Loucy (cell line): ENCODE results near the gene PIP4K2C.

Experiments
- H2AFZ ChIP-seq: fragments of 200-600 bp; sonication (generic); 2 replicates; pipeline ENCODE4 v1.6.0; 2016; ENCODE audit warnings: antibody characterized with exemption, mild to moderate bottlenecking, low read length, moderate library complexity
- H3F3A ChIP-seq: fragments of 200-600 bp; 2 replicates; pipeline ENCODE4 v1.6.0; 2016; ENCODE audit warnings: antibody characterized with exemption, low read depth, mild to moderate bottlenecking
- H3K27me3 ChIP-seq: fragments of 200-600 bp; sonication (generic); 2 replicates; pipeline ENCODE4 v1.6.1; 2014; ENCODE audit warnings: low read length, mild to moderate bottlenecking; ENCODE audit not compliant: insufficient read depth, poor library complexity, severe bottlenecking
- H3K36me3 ChIP-seq: fragments of 200-600 bp; sonication (generic); 2 replicates; pipeline ENCODE4 v1.6.1; 2016; ENCODE audit warnings: low read length; ENCODE audit not compliant: insufficient read depth
- H3K4me1 ChIP-seq: fragments of 200-600 bp; sonication (generic); 2 replicates; pipeline ENCODE4 v1.5.1; 2014; ENCODE audit warnings: low read length, mild to moderate bottlenecking; ENCODE audit not compliant: insufficient read depth, poor library complexity, severe bottlenecking
- H3K4me2 ChIP-seq: fragments of 200-600 bp; sonication (generic); 2 replicates; pipeline ENCODE4 v1.6.0; 2014; ENCODE audit warnings: antibody characterized with exemption, low read length, low read depth, mild to moderate bottlenecking; ENCODE audit not compliant: poor library complexity, severe bottlenecking
- H3K4me3 ChIP-seq: fragments of 200-600 bp; sonication (generic); 2 replicates; pipeline ENCODE4 v1.5.1; 2014; ENCODE audit warnings: low read length, mild to moderate bottlenecking, mixed read lengths; ENCODE audit not compliant: poor library complexity, severe bottlenecking
- H3K79me2 ChIP-seq: fragments of 200-600 bp; sonication (generic); 2 replicates; pipeline ENCODE4 v1.6.1; 2014; ENCODE audit warnings: low read length; ENCODE audit not compliant: insufficient read depth
- H3K9ac ChIP-seq: fragments of 200-600 bp; sonication (generic); 2 replicates; pipeline ENCODE4 v1.6.0; 2014; ENCODE audit warnings: mild to moderate bottlenecking, low read depth, low read length, moderate library complexity; ENCODE audit not compliant: poor library complexity, severe bottlenecking
- H3K9me2 ChIP-seq: fragments of 200-600 bp; sonication (generic); replicated peaks from 2 replicates; pipeline ENCODE4 v1.6.1; 2016; ENCODE audit warnings: low read depth, low read length, mixed read lengths
- H3K9me3 ChIP-seq: fragments of 200-600 bp; sonication (generic); 2 replicates; pipeline ENCODE4 v1.6.1; 2014; ENCODE audit warnings: mild to moderate bottlenecking, antibody characterized with exemption, low read length, low read depth; ENCODE audit not compliant: insufficient read depth
- H4K20me1 ChIP-seq: fragments of 200-600 bp; sonication (generic); 2 replicates; pipeline ENCODE4 v1.6.0; 2014; ENCODE audit warnings: antibody characterized with exemption, low read length, mild to moderate bottlenecking; ENCODE audit not compliant: insufficient read depth, poor library complexity, severe bottlenecking
- EZH2phosphoT487 ChIP-seq: fragments of 200-600 bp; IDR thresholded peaks from 2 replicates; pipeline ENCODE4 v1.6.1; 2018; ENCODE audit warnings: antibody characterized with exemption, mild to moderate bottlenecking, moderate library complexity, borderline replicate concordance
- TF ChIP-seq, protein P1 (sequence below): fragments of 200-600 bp; sonication (generic); conservative IDR thresholded peaks from 2 replicates; pipeline ENCODE4 v1.5.1; 2014; ENCODE audit warnings: mild to moderate bottlenecking, antibody characterized with exemption, low read length

The PIP4K2C gene

DNA sequence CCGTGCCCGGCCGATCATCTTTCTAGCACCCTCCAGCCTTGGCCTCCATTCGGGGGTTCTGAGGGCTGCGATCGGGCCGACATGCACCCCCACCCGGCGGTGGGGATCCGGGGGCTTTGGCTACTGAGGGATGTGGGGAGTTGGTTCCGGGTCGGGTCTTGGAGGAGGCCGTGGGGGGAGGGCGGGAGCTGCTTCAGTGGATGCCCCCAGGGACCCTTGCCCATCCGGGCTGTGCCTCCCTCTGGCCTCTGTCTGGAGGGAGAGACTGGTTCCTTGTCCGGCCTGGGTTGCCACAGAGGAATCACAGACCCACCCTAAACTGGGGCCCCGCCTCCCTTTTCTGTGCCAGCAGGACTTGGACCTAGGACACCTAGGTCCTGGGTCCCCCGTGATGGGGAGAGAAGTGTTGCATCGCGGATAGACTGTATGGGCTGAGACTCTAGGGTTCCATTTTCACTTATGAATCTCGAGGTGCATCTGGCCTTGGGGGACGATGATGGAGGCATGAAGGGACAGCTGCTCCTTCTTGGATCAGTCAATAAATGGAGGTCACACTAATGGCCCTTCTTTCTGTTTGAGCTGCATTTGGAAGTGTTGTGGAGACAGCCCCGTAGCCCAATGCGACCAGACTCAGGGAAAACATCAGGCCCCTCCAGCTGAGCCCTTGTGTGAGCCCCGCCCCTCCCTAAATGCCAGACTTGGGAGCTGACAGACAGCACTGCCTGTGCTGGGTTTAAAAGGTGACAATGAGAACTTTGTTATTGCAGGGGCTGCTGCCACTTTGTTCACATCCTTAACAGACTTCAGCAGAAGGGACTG is 14.2 kb downstream of the PIP4K2C start:
- H3K4me2 ChIP-seq: peak overlapping the region; percentile 92
- peak overlapping the region; percentile 95 for H2AFZ ChIP-seq
- H3K4me1 ChIP-seq: peaks cover 25% of the 10 kb centered on the region
- no peaks in the 10 kb centered on the region for H3K9me3 ChIP-seq
- H4K20me1 ChIP-seq: no peaks in the 10 kb centered on the region
- H3K9ac ChIP-seq: peak overlapping the region; percentile 76
- peak overlapping the region; percentile 81 for H3K4me3 ChIP-seq
- no peaks in the 10 kb centered on the region for H3K9me2 ChIP-seq
- no peak for TF ChIP-seq EZH2phosphoT487
- TF ChIP-seq, protein P1, sequence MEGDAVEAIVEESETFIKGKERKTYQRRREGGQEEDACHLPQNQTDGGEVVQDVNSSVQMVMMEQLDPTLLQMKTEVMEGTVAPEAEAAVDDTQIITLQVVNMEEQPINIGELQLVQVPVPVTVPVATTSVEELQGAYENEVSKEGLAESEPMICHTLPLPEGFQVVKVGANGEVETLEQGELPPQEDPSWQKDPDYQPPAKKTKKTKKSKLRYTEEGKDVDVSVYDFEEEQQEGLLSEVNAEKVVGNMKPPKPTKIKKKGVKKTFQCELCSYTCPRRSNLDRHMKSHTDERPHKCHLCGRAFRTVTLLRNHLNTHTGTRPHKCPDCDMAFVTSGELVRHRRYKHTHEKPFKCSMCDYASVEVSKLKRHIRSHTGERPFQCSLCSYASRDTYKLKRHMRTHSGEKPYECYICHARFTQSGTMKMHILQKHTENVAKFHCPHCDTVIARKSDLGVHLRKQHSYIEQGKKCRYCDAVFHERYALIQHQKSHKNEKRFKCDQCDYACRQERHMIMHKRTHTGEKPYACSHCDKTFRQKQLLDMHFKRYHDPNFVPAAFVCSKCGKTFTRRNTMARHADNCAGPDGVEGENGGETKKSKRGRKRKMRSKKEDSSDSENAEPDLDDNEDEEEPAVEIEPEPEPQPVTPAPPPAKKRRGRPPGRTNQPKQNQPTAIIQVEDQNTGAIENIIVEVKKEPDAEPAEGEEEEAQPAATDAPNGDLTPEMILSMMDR: no peak
- no peaks in the 10 kb centered on the region for H3K27me3 ChIP-seq
- peaks cover 23% of the 10 kb centered on the region; the same call in 1 of the 2 replicates for H3K36me3 ChIP-seq
- no peaks in the 10 kb centered on the region for H3K79me2 ChIP-seq
- no peaks in the 10 kb centered on the region for H3F3A ChIP-seq

DNA sequence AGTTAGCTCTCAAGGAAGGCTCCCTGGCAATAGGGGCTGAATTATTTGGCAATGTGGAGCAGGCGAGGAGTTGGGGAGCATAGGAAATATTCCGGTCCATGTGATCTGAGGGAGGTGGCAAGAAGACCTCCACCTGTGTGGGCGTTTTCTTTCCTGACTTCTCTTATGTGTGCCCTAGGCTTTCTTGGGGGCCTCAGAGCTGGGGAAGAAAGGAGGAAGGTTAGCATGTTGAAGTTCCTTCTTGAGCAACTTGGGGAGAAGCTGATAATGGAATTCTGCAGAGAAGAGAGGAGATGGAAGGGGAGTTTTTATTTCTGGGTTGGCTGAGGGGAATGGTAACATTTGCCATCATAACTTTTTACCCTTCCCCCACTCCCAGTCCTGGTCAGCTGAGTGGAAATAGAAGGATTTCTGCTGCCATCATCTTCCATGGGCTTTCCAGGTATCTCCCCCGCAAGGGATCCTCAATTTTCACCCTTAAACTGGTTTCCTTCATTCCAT is 14.9 kb downstream of the PIP4K2C start:
- no peaks in the 10 kb centered on the region for H3K79me2 ChIP-seq
- TF ChIP-seq, protein P1: no peak
- TF ChIP-seq EZH2phosphoT487: no peak
- H3K27me3 ChIP-seq: no peaks in the 10 kb centered on the region
- H3K4me2 ChIP-seq: peak overlapping the region; percentile 92
- H3K36me3 ChIP-seq: peaks cover 16% of the 10 kb centered on the region; the same call in 1 of the 2 replicates
- H3K4me1 ChIP-seq: peaks cover 26% of the 10 kb centered on the region
- H4K20me1 ChIP-seq: no peaks in the 10 kb centered on the region
- H3K9me2 ChIP-seq: no peaks in the 10 kb centered on the region
- peak overlapping the region; percentile 76 for H3K9ac ChIP-seq
- H2AFZ ChIP-seq: peak overlapping the region; percentile 95; the same call in 1 of the 2 replicates
- H3F3A ChIP-seq: no peaks in the 10 kb centered on the region
- peak overlapping the region; percentile 81 for H3K4me3 ChIP-seq
- H3K9me3 ChIP-seq: no peaks in the 10 kb centered on the region

DNA sequence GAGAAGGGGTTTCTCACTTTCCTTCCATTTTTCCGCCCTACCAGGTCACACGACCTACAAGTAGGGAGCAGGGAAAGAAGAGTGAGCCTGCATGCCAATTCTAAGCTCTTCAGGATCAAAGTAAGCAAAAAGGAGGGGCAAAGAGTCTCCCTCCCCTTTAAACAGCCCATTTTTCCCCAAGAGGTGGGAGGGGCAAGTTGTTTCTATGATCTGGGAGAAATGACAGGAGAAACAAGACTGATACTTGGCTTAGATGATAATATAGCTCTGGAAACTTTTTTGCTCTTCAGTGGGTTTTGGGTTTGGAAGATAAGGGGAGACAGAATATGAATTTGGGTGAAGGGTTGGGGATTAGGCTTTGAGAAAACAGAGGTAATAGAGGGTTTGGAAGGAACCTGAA is 15.4 kb downstream of the PIP4K2C start:
- Histone ChIP-seq H3F3A (no peaks in the 10 kb centered on the region), H4K20me1 (no peaks in the 10 kb centered on the region), H3K9ac (no peak overlapping the region), H2AFZ (no peak overlapping the region), H3K79me2 (no peaks in the 10 kb centered on the region), H3K27me3 (no peaks in the 10 kb centered on the region), H3K36me3 (peaks cover 12% of the 10 kb centered on the region; the same call in 1 of the 2 replicates), H3K9me2 (no peaks in the 10 kb centered on the region), H3K9me3 (no peaks in the 10 kb centered on the region), H3K4me3 (no peak overlapping the region), H3K4me2 (no peak overlapping the region), H3K4me1 (peaks cover 28% of the 10 kb centered on the region)
- TF ChIP-seq, protein P1: no peak
- no peak for TF ChIP-seq EZH2phosphoT487
